ENCODE results near the gene TMEM266.

Gene TMEM266

GRCh38 chr15:76197703-76198455, 138.1 kb downstream of the TMEM266 start:
- TF ChIP-seq, protein P1, sequence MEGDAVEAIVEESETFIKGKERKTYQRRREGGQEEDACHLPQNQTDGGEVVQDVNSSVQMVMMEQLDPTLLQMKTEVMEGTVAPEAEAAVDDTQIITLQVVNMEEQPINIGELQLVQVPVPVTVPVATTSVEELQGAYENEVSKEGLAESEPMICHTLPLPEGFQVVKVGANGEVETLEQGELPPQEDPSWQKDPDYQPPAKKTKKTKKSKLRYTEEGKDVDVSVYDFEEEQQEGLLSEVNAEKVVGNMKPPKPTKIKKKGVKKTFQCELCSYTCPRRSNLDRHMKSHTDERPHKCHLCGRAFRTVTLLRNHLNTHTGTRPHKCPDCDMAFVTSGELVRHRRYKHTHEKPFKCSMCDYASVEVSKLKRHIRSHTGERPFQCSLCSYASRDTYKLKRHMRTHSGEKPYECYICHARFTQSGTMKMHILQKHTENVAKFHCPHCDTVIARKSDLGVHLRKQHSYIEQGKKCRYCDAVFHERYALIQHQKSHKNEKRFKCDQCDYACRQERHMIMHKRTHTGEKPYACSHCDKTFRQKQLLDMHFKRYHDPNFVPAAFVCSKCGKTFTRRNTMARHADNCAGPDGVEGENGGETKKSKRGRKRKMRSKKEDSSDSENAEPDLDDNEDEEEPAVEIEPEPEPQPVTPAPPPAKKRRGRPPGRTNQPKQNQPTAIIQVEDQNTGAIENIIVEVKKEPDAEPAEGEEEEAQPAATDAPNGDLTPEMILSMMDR (IDR thresholded peaks at IDR 0.05): no peak
- TF ChIP-seq ZFX (IDR thresholded peaks at IDR 0.05; ENCODE audit: borderline replicate concordance): no peak
- no peak overlapping the region for H3K27ac ChIP-seq

DNA sequence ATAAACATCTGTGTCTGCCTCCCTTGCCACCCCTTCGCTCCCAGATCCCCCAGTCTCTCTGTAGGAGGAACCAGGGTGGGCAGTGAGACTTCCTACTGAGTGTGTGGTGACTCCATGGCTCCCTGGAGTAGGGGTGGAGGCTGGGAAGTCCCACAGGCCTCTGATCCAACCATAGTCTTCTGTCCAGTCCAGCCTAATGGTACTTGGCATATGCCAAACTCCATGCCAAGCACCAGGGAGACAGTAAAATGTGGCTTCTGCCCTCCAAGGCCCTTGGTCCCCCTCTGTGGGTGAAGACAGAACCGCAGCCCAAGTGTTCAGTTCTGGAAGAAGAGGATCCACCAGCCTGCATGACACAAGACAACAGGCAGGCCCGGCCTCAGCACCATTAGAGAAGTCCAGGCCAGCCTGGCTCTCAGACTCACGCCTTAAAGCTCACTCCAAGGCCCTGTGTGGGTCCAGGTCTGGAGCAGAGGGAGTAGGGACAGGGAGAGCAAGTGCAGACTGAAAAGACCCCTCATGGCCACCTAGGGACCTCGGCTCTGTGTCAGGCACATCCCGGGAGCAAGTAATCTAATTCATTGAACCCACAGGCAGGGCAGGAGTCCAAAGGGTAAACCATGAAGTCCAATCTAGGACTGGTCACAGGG, 138.8 kb downstream of the TMEM266 start:
- no peak overlapping the region for H3K27ac ChIP-seq
- no peak for TF ChIP-seq ZFX (IDR thresholded peaks at IDR 0.05; ENCODE audit: borderline replicate concordance)
- TF ChIP-seq, protein P1 (IDR thresholded peaks at IDR 0.05): no peak

GRCh38 chr15:76199106-76200082, 139.6 kb downstream of the TMEM266 start:
- H3K27ac ChIP-seq: no peak overlapping the region
- no peak for TF ChIP-seq ZFX (IDR thresholded peaks at IDR 0.05; ENCODE audit: borderline replicate concordance)
- TF ChIP-seq, protein P1 (IDR thresholded peaks at IDR 0.05): no peak

GRCh38 chr15:76200083-76200465, 140.3 kb downstream of the TMEM266 start:
- TF ChIP-seq, protein P1 (IDR thresholded peaks at IDR 0.05): no peak
- TF ChIP-seq ZFX (IDR thresholded peaks at IDR 0.05; ENCODE audit: borderline replicate concordance): no peak
- H3K27ac ChIP-seq: no peak overlapping the region

DNA sequence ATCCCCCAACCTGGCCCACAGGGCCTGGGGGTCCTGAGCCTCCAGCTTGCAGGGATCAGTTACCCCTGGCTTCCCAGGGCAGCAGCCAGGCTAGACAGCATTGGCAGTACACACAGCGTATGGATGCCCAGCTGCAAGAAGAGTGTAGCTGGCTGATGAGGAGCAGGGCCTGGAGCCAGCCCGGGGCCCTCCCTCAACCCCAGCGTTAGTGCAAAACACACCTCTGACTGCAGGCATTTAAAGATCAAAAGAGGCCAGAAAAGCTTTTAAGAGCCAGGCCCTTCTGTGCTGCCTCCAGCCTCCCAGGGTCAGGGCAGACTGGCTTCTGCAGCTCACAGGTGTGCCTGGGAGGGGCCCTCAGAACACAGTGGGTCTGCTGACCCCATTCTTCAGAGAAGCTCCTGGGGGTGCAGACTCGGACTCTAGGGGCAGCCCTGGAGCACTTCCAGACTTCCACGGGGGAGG, 140.9 kb downstream of the TMEM266 start:
- TF ChIP-seq ZFX (IDR thresholded peaks at IDR 0.05; ENCODE audit: borderline replicate concordance): no peak
- TF ChIP-seq, protein P1 (IDR thresholded peaks at IDR 0.05): no peak
- H3K27ac ChIP-seq: no peak overlapping the region

DNA sequence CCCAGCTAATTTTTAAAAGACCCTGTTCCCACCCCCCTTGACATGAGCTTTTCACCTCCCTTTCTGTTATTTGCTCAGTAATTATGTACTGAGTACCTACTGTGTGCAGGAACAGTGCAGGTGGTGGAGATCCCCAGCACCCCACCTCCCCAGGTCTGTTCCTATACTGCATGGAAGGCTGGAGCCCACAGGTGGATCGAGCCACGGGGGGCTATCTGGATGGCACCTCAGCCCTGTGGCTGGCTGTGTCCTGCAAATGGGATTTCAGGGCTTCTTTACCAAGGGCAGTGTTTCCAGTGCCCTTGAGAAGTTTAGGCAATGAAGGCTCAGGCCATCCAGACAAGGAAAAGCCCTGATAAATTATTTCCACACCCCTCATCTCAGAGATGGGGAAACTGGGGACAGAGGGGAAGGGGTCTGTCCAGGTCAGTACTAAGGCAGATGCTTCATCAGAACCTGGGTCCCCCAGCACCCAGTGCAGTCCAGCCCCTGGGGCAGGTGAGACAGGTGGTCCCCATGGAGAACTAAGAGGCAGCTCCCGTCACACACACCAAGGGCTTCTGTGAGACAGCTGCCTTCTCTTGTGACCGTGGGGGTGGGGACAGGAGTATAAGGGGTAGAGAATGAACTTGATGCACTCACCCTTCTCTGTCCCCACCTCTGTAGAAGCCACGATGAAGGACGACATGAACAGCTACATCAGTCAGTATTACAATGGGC, 141.9 kb downstream of the TMEM266 start:
- H3K27ac ChIP-seq: no peak overlapping the region
- TF ChIP-seq, protein P1 (IDR thresholded peaks at IDR 0.05): no peak
- no peak for TF ChIP-seq ZFX (IDR thresholded peaks at IDR 0.05; ENCODE audit: borderline replicate concordance)

Measured in 22Rv1 (cell line).